Keratinocyte (primary cell): ENCODE data around the gene TCHP.

Source experiments
- EZH2 ChIP-seq: IDR thresholded peaks from one replicate; pipeline ENCODE4 v1.6.1; 2012; ENCODE audit warnings: inconsistent platforms, mild to moderate bottlenecking, low read length, moderate library complexity
- TF ChIP-seq, protein P1 (sequence below), 3 experiments: IDR thresholded peaks in 1 of 3; conservative IDR thresholded peaks in 1 of 3; optimal IDR thresholded peaks in 1 of 3; 2 replicates in 2 of 3; 3 replicates in 1 of 3; pipeline versions ENCODE3 to v1.5.1; 2011; ENCODE audit warnings: low read length in 3 of 3, mild to moderate bottlenecking in 3 of 3, moderate library complexity in 2 of 3, control low read depth in 1 of 3, inconsistent platforms in 1 of 3; ENCODE audit not compliant: insufficient read depth in 2 of 3; ENCODE audit errors: extremely low read depth in 1 of 3

DNA sequence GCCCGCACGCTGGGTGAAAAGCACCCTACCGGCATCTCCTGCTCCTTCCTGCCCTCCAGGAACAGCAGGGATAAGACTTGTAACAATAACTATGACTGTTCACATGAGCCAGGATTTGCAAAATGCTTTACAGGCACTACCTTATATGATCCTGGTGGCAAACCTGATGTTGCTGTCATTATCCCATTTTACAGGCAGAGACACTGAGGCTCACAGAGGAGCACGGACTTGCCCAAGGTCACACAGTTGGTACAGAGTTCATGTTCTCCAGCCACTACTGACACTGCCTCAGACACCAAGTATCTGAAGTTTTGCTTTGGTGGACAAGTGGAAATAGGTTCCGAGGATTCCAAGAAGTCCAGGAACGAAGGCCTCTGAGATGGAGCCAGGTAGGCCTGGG is 42.4 kb upstream of the TCHP start:
- TF ChIP-seq, protein P1, sequence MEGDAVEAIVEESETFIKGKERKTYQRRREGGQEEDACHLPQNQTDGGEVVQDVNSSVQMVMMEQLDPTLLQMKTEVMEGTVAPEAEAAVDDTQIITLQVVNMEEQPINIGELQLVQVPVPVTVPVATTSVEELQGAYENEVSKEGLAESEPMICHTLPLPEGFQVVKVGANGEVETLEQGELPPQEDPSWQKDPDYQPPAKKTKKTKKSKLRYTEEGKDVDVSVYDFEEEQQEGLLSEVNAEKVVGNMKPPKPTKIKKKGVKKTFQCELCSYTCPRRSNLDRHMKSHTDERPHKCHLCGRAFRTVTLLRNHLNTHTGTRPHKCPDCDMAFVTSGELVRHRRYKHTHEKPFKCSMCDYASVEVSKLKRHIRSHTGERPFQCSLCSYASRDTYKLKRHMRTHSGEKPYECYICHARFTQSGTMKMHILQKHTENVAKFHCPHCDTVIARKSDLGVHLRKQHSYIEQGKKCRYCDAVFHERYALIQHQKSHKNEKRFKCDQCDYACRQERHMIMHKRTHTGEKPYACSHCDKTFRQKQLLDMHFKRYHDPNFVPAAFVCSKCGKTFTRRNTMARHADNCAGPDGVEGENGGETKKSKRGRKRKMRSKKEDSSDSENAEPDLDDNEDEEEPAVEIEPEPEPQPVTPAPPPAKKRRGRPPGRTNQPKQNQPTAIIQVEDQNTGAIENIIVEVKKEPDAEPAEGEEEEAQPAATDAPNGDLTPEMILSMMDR (optimal IDR thresholded peaks at IDR 0.05 in 1 of 3, IDR thresholded peaks at IDR 0.05 in 1 of 3, conservative IDR thresholded peaks at IDR 0.05 in 1 of 3; ENCODE audit: extremely low read depth in 1 of 3, insufficient read depth in 2 of 3, low read length in 3 of 3): no peak
- TF ChIP-seq EZH2: no peak
